AG04449 (cell line): ENCODE data around the gene ZFP37.

ENCODE experiments used
- CTCF ChIA-PET: fragments of 350-600 bp; formaldehyde crosslinking; extraction: SDS; loops from one replicate; lab custom pipeline; 2021; ENCODE audit warnings: antibody characterized with exemption; lab: Yijun Ruan, JAX
- POLR2A ChIA-PET: fragments of 400-600, 350-600 bp; formaldehyde crosslinking; extraction: SDS; loops from one replicate; lab custom pipeline; 2020; ENCODE audit warnings: antibody characterized with exemption, inconsistent platforms; lab: Yijun Ruan, JAX
- DNase-seq: peaks from one replicate; pipeline ENCODE4 v3.0.0-alpha.2; 2010; ENCODE audit warnings: low read depth, low spot score
- H3K4me3 ChIP-seq: 2 replicates; pipeline ENCODE4 v1.5.1; 2011; ENCODE audit warnings: low read depth, mild to moderate bottlenecking, control low read depth, low read length
- CTCF ChIP-seq: IDR thresholded peaks from one replicate; pipeline ENCODE4 v1.5.1; 2011; ENCODE audit warnings: mild to moderate bottlenecking, moderate library complexity, low read length, control low read depth, inconsistent platforms; ENCODE audit not compliant: insufficient read depth; ENCODE audit errors: missing control alignments

The ZFP37 gene

DNA sequence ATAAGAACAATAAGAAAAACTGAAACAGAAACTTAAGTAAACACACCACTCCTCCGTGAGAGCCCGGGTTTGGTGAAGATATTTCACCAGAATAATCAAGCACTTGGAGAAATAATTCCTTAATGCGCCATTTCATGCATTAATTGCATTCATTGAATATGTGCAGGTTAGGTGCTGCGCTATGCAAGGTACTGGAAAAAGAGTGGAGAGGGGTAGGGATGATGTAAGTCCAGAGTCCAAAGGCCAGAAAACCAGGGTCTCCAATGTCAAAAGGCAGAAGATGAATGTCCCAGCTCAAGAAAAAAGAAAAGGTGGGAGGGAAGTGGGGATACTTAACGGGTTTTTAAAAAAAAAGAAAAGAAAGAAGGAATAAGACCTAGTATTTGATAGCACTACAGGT, 669 bp upstream of the ZFP37 start:
- DNase-seq, result no peak
- ChIA-PET CTCF (no interaction called here), POLR2A (no interaction called here)
- peak overlapping the region; percentile 85 for H3K4me3 ChIP-seq
- TF ChIP-seq CTCF, result no peak

- CTCF ChIA-PET, result interaction anchor here (1.0 to 1.2 kb wide), 2 partner anchors 140 to 548 kb away, joined by 3 read pairs; no protein-coding TSS in a partner anchor
- POLR2A ChIA-PET, result no interaction called here
Observed at GRCh38 chr9:113042884-113043657, 13.5 kb downstream of the ZFP37 start.

GRCh38 chr9:113026200-113026599, 30.3 kb downstream of the ZFP37 start:
- no peak for TF ChIP-seq CTCF
- peak; percentile 1 for DNase-seq
- ChIA-PET CTCF (no interaction called here), POLR2A (no interaction called here)
- no peak overlapping the region for H3K4me3 ChIP-seq

More at GRCh38 chr9:113042884-113043657, 13.5 kb downstream of the ZFP37 start:
- DNase-seq, result no peak
- H3K4me3 ChIP-seq, result no peak overlapping the region
- TF ChIP-seq CTCF, result no peak

- no peak for DNase-seq
- no peak for TF ChIP-seq CTCF
- ChIA-PET POLR2A (no interaction called here), CTCF (no interaction called here)
- H3K4me3 ChIP-seq, result no peak overlapping the region
Observed at GRCh38 chr9:113018247-113018646, 38.3 kb downstream of the ZFP37 start.

DNA sequence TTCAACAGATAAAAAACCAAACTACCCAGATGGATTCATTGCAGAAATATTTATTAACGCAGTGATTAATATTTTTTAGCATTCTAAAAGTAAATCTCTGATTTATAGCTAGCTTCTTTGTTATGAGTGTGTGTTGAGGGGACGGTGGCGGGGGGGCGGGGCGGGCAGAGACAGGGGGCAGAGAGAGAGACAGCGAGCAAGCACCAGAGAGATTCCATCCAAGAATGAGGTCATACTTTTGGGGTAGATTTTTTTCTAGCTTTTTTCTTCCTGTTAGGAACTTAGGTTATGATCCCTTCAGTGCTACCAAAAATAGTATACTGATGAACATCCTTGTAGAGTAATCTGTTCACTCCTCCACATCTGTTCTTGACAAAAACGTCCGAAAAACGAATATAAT, 44.0 kb downstream of the ZFP37 start:
- TF ChIP-seq CTCF, result no peak
- POLR2A ChIA-PET, result no interaction called here
- CTCF ChIA-PET, result no interaction called here
- DNase-seq, result no peak
- peak overlapping the region; percentile 49 for H3K4me3 ChIP-seq

- TF ChIP-seq CTCF, result peak; percentile 9
- ChIA-PET POLR2A (no interaction called here), CTCF (no interaction called here)
- H3K4me3 ChIP-seq, result peak within 1 kb of the TSS; percentile 49
- no peak for DNase-seq
Observed at GRCh38 chr9:113011911-113012381, 44.6 kb downstream of the ZFP37 start, which contains the start of gene ZNF883. ZNF883 (minus strand) TSS chr9:113012192.
